Measurements from ENCODE around the gene RAB10.
"Not testable (repeated sequence)": the region's sequence is repeated elsewhere in the genome, so short reads cannot be mapped to it uniquely, and the experiment has no call there.

Gene RAB10

GRCh38 chr2:26016706-26017045, 17.2 kb upstream of the RAB10 start:
- not testable (repeated sequence) for DNase-seq

GRCh38 chr2:26017464-26018183, 16.3 kb upstream of the RAB10 start:
- no peak for DNase-seq

GRCh38 chr2:26018184-26019055, 15.5 kb upstream of the RAB10 start:
- no peak for DNase-seq

GRCh38 chr2:26020231-26020640, 13.6 kb upstream of the RAB10 start:
- no peak for DNase-seq

GRCh38 chr2:26024260-26024659, 9.6 kb upstream of the RAB10 start:
- no peak for DNase-seq

- no peak for DNase-seq
Measured at GRCh38 chr2:26025509-26025908, 8.4 kb upstream of the RAB10 start.

- not testable (repeated sequence) for DNase-seq
Measured at GRCh38 chr2:26028083-26028482, 5.8 kb upstream of the RAB10 start.

GRCh38 chr2:26032586-26033269, 1.2 kb upstream of the RAB10 start:
- not testable (repeated sequence) for DNase-seq

- DNase-seq = peak; percentile 65
Measured at GRCh38 chr2:26033270-26033817, 540 bp upstream of the RAB10 start.

- DNase-seq = no peak
Measured at GRCh38 chr2:26034637-26034992, 731 bp downstream of the RAB10 start.

- DNase-seq = no peak
Measured at GRCh38 chr2:26035090-26035743, 1.3 kb downstream of the RAB10 start.

- no peak for DNase-seq
Measured at GRCh38 chr2:26039603-26040323, 5.9 kb downstream of the RAB10 start.

- no peak for DNase-seq
Measured at GRCh38 chr2:26043109-26043508, 9.2 kb downstream of the RAB10 start.

- DNase-seq = no peak
Measured at GRCh38 chr2:26043862-26044696, 10.2 kb downstream of the RAB10 start.

- DNase-seq = no peak
Measured at GRCh38 chr2:26048791-26049190, 14.9 kb downstream of the RAB10 start.

GRCh38 chr2:26049641-26050040, 15.8 kb downstream of the RAB10 start:
- DNase-seq = no peak

- DNase-seq = no peak
Measured at GRCh38 chr2:26052740-26053139, 18.9 kb downstream of the RAB10 start.

- DNase-seq = no peak
Measured at GRCh38 chr2:26054598-26055348, 20.9 kb downstream of the RAB10 start.

- no peak for DNase-seq
Measured at GRCh38 chr2:26058390-26058789, 24.5 kb downstream of the RAB10 start.

GRCh38 chr2:26059542-26059941, 25.7 kb downstream of the RAB10 start:
- DNase-seq = no peak

GRCh38 chr2:26061539-26061938, 27.7 kb downstream of the RAB10 start:
- DNase-seq = no peak

All from NCI-H1436 treated with DMSO at 0.1 percent for 48 hours (cell line).